Measurements from ENCODE around the gene BBS2.
"Not testable (repeated sequence)": the region's sequence is repeated elsewhere in the genome, so short reads cannot be mapped to it uniquely, and the experiment has no call there.

Gene BBS2

DNA sequence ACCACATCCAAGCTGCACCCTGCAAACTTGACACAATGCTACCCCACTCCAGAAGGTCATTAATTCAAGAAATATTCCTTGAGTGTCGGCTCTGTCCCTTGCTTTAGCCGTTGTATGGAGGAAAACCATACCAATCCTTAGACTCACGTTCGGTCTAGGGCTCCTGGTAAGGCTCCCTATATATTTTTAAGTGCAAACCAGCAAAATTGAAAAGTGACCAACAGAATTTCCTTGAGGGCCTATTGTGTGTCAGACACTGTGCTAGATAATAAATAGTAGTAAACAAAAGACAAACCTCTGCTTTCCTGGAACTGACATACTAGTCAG lies 390 bp upstream of the BBS2 start:
- DNase-seq: no peak

DNA sequence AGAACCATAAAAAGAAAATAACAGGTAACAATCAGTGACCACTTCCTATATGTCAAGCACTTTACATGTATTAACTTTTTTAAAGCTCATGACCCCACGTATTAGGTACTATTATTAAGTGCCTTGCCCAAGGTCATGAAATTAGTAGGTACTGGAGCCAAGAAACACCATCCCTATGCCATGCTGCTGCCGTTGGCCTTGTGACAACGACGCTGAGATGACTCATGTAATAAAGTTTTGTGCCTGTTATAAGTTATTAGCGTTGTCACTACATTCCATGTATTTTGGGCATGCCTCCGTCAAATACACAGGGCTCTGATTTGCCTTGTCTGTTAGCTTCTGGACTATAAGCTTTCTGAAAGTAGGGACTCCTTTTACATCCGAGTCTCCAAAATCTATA lies 1.4 kb downstream of the BBS2 start:
- no peak for DNase-seq

- no peak for DNase-seq
Observed at GRCh38 chr16:56517206-56517605, 2.6 kb downstream of the BBS2 start.

GRCh38 chr16:56515665-56516064 lies 4.2 kb downstream of the BBS2 start:
- no peak for DNase-seq

DNA sequence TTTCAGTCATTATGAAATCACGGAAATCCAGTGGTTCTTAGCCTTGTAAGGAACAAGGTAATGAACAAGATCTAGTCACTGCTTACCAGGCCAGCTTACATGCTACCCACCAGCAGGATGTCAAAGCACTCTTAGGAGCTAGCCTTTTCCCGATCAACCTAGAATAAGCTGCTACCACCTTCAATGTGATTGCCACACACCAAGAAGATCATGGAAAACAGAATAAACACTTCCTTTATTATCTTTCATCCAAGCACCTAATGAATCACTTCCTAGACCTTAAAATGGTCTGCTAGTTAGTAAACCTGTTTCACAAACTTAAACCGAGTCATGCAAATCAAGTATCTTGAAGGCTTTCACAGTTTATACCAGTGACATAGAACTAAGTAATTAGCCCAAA lies 5.0 kb downstream of the BBS2 start:
- DNase-seq: no peak

DNA sequence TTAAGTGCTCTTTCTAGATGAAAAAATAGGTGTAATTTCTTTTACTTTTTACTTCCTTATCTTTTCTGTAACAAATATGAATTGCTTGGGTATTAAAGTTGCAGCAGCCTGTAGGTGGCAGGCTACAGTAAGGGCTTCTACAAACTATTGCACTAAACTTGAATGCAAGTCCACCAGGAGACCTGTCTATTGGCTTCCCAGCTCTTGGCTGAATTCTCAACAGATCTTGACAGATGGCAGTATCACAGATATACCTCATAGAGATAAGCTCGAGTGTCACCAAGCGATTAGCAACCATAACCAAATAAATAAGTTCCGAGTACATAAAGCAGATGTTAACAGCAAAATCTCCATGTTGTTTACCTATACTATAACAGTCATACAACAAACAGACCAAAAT lies 5.9 kb downstream of the BBS2 start:
- DNase-seq: peak; percentile 60

GRCh38 chr16:56513091-56513490 lies 6.7 kb downstream of the BBS2 start:
- DNase-seq: no peak

- DNase-seq: no peak
Observed at GRCh38 chr16:56512025-56512424, 7.8 kb downstream of the BBS2 start.

GRCh38 chr16:56510544-56510943 lies 9.3 kb downstream of the BBS2 start:
- no peak for DNase-seq

GRCh38 chr16:56506941-56507340 lies 12.9 kb downstream of the BBS2 start:
- DNase-seq: no peak

- no peak for DNase-seq
Observed at GRCh38 chr16:56505181-56505580, 14.6 kb downstream of the BBS2 start.

GRCh38 chr16:56493815-56494214 lies 26.0 kb downstream of the BBS2 start:
- no peak for DNase-seq

DNA sequence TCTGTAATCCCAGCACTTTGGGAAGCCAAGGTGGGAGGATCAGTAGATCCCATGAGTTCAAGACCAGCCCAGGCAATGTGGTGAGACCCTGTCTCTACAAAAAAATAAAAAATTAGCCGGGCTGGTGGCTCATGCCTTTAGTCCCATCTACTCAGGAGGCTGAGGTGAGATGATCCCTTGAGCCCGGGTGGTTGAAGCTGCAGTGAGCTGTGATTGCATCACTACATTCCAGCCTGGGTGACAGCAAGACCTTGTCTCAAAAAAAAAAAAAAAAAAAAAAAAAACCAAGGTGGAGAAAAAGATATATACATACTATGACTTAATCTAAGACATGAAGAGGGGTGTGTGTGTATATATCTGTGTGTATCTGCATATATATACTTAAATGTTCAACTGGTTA lies 26.7 kb downstream of the BBS2 start:
- no peak for DNase-seq

GRCh38 chr16:56491657-56492261 lies 28.1 kb downstream of the BBS2 start:
- DNase-seq: no peak

- not testable (repeated sequence) for DNase-seq
Observed at GRCh38 chr16:56488868-56489267, 31.0 kb downstream of the BBS2 start.

GRCh38 chr16:56488035-56488434 lies 31.8 kb downstream of the BBS2 start:
- DNase-seq: no peak

DNA sequence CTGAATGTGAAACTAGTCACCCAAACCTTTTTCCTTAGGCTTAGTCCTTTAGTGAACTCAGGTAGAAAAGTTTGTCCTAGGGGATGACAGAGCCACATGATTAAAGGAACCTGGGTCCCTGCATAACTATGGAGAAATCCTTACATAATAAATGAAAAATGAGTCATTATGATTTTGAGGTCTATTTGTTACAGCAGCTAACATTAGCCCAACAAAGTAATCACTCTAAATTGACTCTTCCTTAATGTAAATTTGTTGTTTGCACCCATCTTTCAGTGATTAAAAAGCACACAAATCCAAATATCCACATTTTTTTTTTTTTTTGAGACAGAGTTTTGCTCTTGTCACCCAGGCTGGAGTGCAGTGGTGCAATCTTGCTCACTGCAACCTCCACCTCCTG lies 36.4 kb downstream of the BBS2 start:
- no peak for DNase-seq

- DNase-seq: no peak
Observed at GRCh38 chr16:56482683-56483236, 37.1 kb downstream of the BBS2 start.

GRCh38 chr16:56481468-56482122 lies 38.2 kb downstream of the BBS2 start:
- DNase-seq: no peak

GRCh38 chr16:56480776-56481467 lies 38.9 kb downstream of the BBS2 start:
- no peak for DNase-seq

GRCh38 chr16:56479469-56479868 lies 40.4 kb downstream of the BBS2 start:
- DNase-seq: no peak

DNA sequence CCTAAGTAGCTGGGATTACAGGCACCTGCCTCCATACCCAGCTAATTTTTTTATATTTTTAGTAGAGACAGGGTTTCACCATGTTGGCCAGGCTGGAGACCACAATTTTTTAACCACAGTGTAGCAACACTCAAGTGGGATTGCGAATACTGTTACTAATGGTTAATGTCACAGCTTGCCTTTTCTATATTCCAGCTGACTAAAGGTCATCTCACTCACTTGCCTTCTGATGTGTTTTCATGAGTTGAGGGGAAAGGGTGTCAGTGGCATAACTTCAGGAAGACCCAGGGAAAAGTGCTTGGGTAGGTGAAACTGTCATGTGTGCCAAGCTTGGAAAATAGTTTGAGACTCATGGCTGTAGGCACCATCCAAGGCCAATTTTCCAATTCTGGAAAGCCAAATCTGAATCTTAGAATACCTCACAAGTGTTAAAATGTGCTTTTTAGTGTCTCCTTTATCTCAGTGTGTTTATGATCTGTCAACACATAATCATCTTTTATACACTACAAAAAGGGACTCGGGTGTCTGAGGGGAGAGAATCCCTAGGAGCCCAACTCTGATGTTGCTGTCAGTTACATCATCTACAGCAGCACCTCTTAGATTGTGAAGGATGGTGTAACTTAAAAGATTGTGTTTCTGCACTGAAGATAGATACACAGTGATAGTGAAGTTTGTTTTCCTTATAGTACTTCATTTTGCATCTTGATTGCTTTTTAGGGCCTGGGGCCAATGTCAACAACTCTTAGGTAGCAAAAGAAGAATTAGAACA lies 41.4 kb downstream of the BBS2 start:
- no peak for DNase-seq

DNA sequence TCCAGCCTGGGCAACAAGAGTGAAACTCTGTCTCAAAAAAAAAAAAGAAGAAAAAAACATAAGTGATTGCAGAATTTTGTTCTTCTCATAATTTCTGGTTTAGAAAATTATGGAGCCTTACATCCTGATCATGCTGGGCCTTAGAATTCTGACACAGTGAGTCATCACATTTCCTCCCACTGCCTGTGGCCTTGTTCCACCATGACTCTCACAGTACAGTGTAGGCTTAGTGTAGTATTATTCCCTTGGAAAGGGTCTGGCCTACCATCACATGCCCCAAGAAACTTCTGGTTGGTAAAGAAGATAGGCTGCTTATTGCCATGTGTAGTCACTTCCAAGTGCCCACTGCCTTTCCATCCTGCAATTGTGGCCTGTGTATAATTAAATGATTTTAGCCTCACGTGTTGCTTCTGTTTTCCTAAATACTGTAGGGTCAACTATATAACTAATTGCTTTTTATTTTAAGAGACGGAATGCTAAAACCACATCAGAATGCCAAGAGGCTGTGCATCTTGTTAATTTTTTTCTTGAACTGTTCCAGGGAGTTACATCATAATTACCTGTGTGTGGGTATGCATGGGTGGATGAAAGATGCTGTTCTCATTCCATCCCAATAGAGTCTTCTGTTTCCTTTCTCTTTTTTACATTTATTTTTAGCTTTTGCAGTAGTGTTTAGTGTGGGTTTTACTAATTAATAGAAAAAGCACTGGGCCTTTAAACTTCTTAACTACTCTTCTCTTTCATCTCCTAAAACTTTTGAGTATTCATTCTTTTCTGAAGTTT lies 42.5 kb downstream of the BBS2 start:
- DNase-seq: no peak

Measured in activated CD8-positive, alpha-beta memory T cell treated with anti-CD3 and anti-CD28 coated beads for 24 hours (primary cell).